Right atrium auricular region (tissue), 2 donors: Measurements from ENCODE around the gene KRT12. TPM values are rescaled to one million over a fixed set of nuclear protein-coding genes. Genes with fewer than 3 reads are reported as not detected.

Source experiments
- DNase-seq: peaks from one replicate; pipeline ENCODE4 v3.0.0-alpha.2; 2019; ENCODE audit warnings: low spot score
- H3K27ac ChIP-seq, 2 donors: fragments of 200-600 bp; sonication (generic); 1 replicate in 1 of 2; 2 replicates in 1 of 2; pipeline ENCODE4 v1.5.1; 2016 to 2019
- H3K27me3 ChIP-seq, 2 donors: fragments of 200-600 bp; sonication (generic); one replicate each; pipeline versions ENCODE4 v1.5.1 to v1.6.0; 2017 to 2019
- H3K36me3 ChIP-seq: fragments of 200-600 bp; sonication (generic); one replicate; pipeline ENCODE4 v1.5.1; 2016
- H3K4me1 ChIP-seq, 2 donors: fragments of 200-600 bp; sonication (generic); one replicate each; pipeline versions ENCODE4 v1.5.1 to v1.6.0; 2017 to 2019
- H3K4me3 ChIP-seq, 2 donors: fragments of 200-600 bp; sonication (generic); 1 replicate in 1 of 2; 2 replicates in 1 of 2; pipeline ENCODE4 v1.5.1; 2017 to 2019; ENCODE audit warnings: mild to moderate bottlenecking in 1 of 2, moderate library complexity in 1 of 2
- H3K9me3 ChIP-seq, 2 donors: fragments of 200-600 bp; sonication (generic); one replicate each; pipeline ENCODE4 v1.5.1; 2019
- CTCF ChIP-seq, 2 donors: fragments of 200-600 bp; sonication (generic); IDR thresholded peaks; one replicate each; pipeline ENCODE4 v1.5.1; 2019; ENCODE audit warnings: antibody characterized with exemption in 2 of 2
- total RNA-seq, 2 donors: library from RNA; depleted of rRNA; stranded (reverse); fragments of >200 nt; gene quantifications; one replicate each; pipeline ENCODE4 v1.1.0, GENCODE V29; 2016

Gene KRT12
- total RNA-seq, 2 donors from 2014 or later = not detected

- Histone ChIP-seq H3K4me3 (no peak overlapping the region), H3K27ac (no peak overlapping the region), H3K36me3 (peaks cover 2% of the 10 kb centered on the region), H3K4me1 (no peaks in the 10 kb centered on the region), H3K9me3 (no peaks in the 10 kb centered on the region), H3K27me3 (no peaks in the 10 kb centered on the region)
- no peak for TF ChIP-seq CTCF (IDR thresholded peaks at IDR 0.05)
- DNase-seq = no peak
These were observed 25.8 kb downstream of the KRT12 start for GRCh38 chr17:40841246-40841645.

DNA sequence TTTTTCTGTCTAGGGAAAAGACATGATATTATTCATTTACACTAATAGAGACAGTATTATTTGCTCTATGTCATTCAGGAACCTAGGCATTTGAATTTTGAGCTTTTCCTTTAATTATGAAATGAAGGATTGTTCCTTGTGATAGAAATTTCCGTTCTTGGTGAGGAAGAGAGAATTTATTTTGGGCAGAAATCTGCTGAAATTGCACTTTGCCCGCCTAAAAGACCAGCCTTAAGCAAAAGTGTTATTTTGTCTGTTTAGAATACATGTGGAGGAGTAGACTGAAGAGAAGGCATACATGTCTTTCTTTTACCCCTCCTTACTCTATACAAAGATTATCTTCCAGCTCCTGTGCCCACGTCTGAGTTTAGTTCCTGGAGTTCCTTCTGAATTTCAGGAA lies 27.8 kb downstream of the KRT12 start:
- Histone ChIP-seq H3K4me1 (no peaks in the 10 kb centered on the region), H3K27ac (no peak overlapping the region), H3K4me3 (no peak overlapping the region), H3K27me3 (no peaks in the 10 kb centered on the region), H3K36me3 (peaks cover 16% of the 10 kb centered on the region), H3K9me3 (no peaks in the 10 kb centered on the region)
- no peak for DNase-seq
- no peak for TF ChIP-seq CTCF (IDR thresholded peaks at IDR 0.05)

GRCh38 chr17:40836020-40836419 lies 31.0 kb downstream of the KRT12 start:
- H3K9me3 ChIP-seq = no peaks in the 10 kb centered on the region
- TF ChIP-seq CTCF (IDR thresholded peaks at IDR 0.05) = no peak
- no peak overlapping the region for H3K27ac ChIP-seq
- no peaks in the 10 kb centered on the region for H3K27me3 ChIP-seq
- peaks cover 16% of the 10 kb centered on the region for H3K36me3 ChIP-seq
- H3K4me1 ChIP-seq = peaks cover 0 to 5% of the 10 kb centered on the region in 2 donors
- DNase-seq = no peak
- no peak overlapping the region for H3K4me3 ChIP-seq

GRCh38 chr17:40833882-40834281 lies 33.1 kb downstream of the KRT12 start:
- no peak for DNase-seq
- TF ChIP-seq CTCF (IDR thresholded peaks at IDR 0.05) = no peak
- no peaks in the 10 kb centered on the region for H3K9me3 ChIP-seq
- peaks cover 16% of the 10 kb centered on the region for H3K36me3 ChIP-seq
- H3K4me3 ChIP-seq = no peak overlapping the region
- H3K27me3 ChIP-seq = no peaks in the 10 kb centered on the region
- peaks cover 0 to 5% of the 10 kb centered on the region in 2 donors for H3K4me1 ChIP-seq
- H3K27ac ChIP-seq = no peak overlapping the region

- Histone ChIP-seq H3K9me3 (no peaks in the 10 kb centered on the region), H3K4me3 (no peak overlapping the region), H3K36me3 (peaks cover 16% of the 10 kb centered on the region), H3K4me1 (peaks cover 0 to 15% of the 10 kb centered on the region in 2 donors), H3K27me3 (no peaks in the 10 kb centered on the region), H3K27ac (no peak overlapping the region)
- DNase-seq = no peak
- TF ChIP-seq CTCF (IDR thresholded peaks at IDR 0.05) = no peak
These were observed 34.2 kb downstream of the KRT12 start for GRCh38 chr17:40832840-40833239.

GRCh38 chr17:40830085-40830776 lies 36.8 kb downstream of the KRT12 start:
- Histone ChIP-seq H3K36me3 (peaks cover 6% of the 10 kb centered on the region), H3K27me3 (no peaks in the 10 kb centered on the region), H3K4me1 (peaks cover 0 to 21% of the 10 kb centered on the region in 2 donors), H3K9me3 (no peaks in the 10 kb centered on the region), H3K4me3 (no peak overlapping the region), H3K27ac (no peak overlapping the region)
- DNase-seq = no peak
- TF ChIP-seq CTCF (IDR thresholded peaks at IDR 0.05) = no peak
